Kidney capillary endothelial cell (primary cell): ENCODE data around the gene HSPB7.
"Not testable (repeated sequence)": the region's sequence is repeated elsewhere in the genome, so short reads cannot be mapped to it uniquely, and the experiment has no call there.

ENCODE experiments used
- DNase-seq: peaks from one replicate; pipeline ENCODE4 v3.0.0-alpha.2; 2018; ENCODE audit warnings: low spot score

HSPB7 gene

DNA sequence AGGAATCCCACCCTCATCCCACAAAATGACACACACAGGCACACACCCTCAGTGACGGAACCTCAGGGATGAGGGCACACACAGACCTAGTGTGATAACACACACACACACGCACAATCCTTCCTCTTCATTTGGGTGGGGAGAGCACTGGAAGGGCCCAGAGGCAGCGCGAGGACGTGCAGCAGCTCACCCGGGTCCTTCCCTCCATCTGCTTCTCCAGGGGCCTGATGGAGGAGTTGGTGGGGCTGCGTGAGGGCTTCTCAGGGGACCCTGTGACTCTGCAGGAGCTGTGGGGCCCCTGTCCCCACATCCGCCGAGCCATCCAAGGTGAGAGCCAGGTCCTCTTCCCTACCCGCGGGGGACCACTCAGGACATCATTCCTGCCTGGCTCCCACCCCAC is 4.5 kb upstream of the HSPB7 start:
- DNase-seq: no peak

DNA sequence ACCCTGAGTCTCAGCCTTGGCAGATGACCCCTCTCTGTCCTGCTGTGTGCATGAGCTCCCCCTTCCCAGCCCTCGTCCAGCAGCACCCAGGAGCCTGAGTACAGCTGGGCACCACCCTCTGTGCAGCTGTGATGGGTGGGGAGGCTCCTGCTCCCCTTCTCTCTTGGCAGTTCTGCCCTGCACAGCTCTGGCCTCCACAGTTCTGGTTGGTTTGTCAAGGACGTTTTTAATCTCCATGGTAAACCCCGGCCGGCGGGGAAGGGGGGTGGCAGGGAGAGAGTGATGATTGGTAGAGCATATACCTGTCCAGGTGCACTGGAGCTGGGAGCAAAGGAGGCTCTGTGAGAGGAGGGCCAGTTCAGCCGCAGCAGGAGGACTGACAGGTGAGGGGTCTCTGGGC is 3.8 kb upstream of the HSPB7 start, which contains the start of gene CLCNKA:
Gene CLCNKA, plus strand, starts transcription at position 356 of the 400 bp plus-strand sequence. CDS start 584 bp downstream, outside the sequence.
- DNase-seq: no peak

DNA sequence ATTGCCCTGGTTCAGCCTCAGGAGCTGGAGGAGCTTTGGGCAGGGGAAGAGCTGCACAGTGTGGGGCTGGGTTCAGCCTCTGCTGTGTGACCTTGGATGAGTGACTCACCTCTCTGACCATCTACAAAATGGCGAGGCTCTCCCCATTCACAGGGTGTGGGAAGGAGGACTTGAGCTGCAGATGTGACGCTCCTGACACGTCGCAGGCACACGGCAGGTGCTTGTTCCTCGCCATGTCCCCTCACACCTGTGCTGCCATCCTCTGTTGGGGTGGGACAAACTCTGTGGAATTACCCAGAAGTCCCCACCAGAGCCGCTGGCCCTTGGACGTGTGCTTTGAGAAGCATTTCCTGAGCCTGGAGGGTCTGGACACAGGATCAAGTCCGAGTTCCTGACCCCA is 3.0 kb upstream of the HSPB7 start:
- DNase-seq: not testable (repeated sequence)

DNA sequence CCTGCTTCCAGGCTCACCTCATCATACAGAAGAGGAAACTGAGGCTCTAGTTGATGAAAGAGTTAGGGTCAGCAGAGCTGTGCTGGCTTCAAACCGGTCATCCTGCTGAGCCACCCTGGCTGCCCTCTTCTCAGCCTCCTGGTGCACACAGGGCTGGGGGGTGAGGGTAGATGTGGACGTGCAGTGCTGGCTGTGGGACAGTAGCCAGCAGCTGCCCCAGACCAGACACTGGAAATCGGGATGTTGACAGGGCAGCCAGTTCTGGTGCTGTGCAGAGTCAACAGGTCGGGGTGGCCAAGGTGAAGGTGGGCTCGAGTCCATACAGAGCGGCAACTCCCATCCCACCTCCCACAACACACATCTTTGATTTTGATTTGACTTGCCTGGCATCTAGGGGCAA is 2.5 kb upstream of the HSPB7 start:
- DNase-seq: no peak

DNA sequence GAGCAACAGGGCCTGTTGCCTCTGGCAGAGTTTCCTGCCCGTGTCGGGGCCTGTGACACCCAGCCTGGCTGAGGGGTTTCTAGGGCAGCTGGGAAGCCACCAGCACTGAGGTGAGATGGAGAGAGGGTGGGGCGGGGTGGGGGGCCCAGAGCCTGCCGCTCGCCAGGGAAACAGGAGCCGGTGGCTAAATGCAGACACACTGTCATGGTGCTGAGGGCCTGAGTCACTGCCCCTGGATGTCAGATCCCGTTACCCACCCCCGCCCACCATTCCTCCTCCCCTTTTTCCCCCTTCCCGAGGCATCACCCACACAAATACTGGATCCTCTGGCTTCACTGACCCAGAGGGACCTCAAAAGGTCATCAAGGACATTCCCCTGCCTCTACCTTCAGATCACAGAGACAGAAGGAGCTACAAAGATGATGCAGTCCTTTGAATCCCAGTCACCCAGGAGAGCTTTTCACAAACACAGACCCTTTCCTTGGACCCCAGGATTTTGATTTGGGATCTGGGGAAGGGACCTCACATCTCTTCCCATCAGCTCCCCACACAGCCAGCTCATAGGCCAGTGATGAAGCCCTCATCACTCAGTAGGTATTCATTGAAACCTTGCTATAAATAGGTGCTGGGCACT is 1.9 kb upstream of the HSPB7 start:
- no peak for DNase-seq

DNA sequence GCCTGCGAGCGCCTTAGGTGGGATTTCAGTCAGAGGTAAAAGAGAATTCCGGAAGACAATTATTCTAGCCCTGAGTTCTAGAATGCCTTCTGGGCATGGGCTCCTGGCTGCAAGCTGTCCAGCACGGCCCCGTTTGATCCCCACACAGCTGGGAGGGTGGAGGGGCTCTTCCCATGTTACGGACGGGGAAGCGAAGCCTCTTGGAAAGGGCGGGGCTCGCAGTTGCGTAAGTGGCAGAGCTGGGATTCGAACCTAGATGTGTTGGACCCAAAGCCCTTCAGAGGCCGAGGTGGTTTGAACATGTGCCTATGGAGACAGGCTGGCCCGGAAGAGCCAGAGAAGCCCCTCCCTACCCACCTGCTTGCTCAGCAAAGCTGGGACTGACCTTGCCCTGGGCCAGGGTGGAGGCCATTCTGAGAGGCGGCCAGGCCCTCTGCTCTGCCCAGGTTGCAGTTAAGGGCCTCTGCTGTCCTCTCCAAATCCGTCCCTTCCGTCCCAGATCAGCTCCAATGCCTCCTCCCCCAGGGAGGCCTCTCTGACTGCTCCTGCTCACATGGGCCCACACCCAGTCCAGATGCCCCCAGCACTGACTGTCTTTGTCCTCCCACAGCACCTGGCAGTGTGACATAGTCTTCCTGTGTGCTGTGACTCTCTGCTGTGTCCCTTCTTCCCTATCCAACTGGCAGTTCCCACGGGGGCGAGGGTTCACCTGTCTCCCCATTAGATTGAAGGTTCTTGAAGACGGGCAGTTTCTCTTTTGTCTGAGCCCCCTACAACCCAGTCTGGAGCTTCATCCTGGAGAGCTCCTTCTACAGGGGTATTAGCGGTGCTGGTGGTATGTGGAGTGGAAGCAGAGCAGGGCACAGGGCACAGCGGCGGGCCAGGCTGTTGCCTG is 1.2 kb upstream of the HSPB7 start:
- DNase-seq: no peak

DNA sequence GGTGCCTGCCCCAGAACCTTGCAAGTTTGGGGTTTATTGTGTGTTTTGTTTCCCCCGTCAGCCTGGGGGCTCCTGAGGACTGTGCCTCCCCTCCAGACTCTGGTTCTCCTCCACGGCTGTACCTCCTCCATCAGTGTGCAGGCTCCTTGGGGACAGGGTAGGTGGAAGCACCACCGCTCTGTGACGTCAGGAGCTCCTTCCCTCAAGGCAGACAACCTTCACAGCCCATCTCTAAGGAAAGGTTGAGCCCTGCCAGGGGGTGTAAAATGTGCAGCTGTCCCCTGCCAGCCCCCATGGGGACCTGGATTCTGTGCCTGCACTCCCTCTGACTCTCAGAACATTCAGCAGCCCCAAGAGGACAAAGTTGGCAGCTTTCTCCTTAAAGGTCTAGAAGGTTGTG is 465 bp upstream of the HSPB7 start:
- no peak for DNase-seq

DNA sequence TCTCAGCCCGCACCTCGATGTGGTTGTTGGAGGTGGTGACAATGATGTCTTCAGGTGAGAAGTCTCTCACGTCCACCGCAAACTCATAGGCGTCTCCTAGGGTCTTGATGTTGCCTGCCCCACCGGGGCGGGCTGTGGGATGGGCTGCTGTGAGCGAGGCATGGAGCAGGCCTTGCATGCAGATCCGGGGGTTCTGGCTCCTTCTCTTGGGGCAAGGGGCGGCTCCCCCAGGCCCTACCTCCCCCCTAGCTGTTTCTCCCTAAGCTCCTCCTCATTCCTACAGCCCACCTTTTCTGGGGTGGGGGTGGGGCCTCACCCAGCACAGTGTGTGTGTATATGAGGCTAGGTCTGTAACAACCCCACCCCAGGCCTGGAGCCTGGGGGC is 775 bp downstream of the HSPB7 start:
- DNase-seq: no peak

DNA sequence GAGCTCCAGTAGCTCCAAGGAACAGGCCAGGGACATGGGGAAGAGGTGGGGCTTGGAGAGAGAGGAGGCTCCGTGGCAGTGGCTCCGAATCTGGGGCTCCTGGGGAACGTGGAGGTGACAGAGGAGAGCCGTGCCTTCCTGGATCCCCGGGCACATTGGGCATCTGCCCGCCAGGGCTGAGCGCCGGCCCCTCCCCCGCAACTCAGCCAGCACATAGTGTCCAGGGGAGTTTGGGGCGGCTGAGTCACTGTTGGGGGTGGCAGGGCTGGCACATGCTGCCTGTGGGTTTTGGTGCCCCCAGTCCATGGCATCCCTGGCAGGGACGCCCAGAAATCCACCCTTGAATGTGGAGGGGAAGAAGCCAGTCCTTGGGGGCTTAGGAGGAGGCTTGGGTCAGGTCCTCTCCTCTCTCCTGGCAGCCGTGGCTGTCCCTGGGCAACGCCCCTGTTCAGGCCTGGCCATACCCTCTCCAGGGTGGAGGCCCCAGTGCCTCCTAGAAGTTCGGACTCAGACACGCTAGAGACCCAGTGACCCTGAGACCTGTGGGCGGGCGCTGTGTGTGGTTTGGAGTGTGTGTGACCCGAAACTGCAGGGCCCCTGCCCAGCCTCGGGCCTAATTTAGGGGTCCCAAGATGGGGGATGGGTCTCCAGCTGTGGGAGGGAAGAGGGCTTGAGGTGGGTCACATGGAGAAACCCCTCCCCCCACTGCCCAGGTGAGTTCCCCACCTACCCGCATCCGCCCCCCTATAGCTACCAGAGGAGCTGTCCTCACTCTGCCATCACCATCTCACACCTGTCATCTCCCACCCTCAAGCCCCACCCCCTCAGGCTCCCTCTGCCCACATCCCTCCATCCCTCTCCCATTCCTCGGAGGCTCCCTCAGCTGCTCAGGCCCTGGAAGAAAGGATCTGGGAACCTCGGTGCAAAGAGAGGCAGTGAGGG is 1.6 kb downstream of the HSPB7 start:
- DNase-seq: no peak

DNA sequence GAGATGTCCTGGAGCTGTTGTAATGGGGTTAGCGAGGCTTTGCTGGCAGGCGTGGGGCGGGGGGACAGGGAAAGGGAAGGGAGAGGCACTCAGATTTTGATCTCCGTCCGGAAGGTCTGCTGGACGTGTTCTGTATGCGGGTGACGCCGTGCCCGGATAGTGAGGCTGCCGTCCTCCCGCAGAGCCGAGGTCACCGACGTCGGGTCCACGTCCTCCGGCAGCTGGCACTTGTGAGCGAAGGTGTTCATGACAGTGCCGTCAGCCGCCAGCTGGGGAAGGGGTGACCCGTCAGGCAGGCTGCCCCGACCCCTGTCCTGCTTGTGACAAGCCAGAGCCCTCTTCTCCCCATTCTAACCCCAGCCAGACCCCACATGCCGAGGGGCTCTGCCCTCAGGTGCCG is 2.4 kb downstream of the HSPB7 start:
- DNase-seq: no peak

DNA sequence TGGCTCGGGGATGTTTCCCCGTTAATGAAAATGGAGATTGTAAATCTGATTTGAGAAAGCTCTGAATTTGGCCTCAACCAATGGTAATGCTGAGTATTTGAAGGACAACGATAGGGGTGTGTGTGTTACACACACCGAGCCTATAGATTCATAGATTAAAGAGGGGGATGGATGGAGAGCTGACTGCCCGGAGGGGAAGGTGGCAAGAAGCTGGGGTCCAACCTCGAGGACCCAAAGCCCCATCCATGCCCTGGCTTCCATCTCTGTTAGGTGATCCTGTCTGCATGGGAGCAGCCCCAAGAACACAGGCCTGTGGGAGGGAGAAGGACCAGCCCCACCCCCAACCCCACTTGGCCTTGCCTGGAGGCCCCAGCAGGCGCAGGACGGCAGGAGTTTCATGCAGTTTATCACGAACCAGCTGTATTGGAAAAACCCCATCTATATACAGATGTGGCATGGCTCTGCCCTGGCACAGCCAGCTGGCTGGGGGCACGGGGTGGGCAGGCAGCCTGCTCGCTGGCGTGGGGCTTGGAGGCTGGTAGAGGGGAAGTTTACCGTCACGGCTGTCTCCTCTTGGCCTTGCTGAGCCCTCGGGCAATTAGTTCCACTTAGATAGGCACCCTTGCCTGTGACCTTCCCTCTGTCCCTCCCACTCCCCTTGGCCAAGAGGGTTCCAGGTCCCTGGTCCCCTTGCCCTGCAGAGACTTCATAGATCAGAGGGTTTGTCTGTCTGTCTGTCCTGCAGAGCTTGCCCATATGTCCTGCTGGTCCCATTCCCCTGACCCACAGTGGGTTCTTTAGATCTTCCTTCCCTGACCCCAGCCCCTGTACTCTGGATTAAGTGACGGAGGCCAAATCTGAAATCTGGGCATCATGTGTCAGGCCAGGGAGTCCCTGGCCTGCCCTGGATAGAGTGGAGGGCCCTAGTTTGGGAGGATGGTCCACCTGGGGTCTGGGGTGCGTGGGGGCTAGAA is 3.0 kb downstream of the HSPB7 start:
- DNase-seq: no peak

DNA sequence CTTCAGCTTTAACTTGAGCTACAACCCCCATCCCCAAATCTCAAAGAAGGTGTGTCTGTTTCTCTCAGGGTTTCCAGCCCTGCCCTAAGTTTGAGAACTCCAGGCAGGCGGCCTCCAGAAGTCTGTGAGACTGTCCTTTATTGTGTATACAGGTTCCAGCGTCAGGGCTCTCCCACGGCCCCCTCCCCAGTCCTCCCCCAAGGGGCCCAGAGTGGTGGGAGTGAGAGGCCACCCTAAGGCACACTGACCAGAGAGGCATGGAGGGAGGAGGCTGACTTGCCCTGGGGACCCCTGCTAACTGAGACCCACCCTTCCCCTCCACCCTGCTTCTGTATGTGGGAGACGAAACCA is 4.0 kb downstream of the HSPB7 start:
- DNase-seq: no peak

DNA sequence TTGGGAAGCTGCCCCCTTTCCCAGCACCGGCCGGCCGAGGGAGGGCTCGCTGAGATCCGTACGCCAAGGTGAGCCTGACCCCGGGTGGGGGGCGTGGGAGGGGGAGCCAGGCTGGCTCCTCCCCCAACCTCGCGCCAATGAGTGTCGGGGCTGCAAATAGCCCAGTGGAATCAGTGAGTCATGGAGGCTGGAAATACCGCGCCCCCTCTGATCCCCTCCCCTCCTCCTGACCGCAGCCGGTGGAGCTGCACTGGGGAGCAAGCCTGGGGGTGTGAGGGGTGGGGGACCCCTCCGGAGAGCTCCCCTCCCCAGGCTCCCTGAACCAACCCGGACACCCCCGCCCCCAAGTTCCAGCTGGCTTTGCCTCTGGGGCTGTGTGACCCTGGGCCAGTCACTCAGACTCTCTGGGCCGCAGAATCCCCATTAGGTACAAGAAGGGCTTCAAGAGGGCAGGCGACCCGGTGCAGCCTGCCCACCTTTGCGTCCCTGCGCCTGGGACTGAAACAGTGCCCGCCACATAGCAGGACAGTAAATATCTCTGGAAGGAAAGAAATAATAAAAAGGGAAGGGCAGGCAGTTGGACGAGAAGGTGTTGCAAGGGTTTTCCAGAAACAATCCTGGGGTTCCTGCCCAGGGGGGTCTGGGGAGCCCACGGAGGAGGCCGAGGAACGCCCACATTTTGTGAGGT is 4.5 kb downstream of the HSPB7 start:
- DNase-seq: peak; percentile 52

DNA sequence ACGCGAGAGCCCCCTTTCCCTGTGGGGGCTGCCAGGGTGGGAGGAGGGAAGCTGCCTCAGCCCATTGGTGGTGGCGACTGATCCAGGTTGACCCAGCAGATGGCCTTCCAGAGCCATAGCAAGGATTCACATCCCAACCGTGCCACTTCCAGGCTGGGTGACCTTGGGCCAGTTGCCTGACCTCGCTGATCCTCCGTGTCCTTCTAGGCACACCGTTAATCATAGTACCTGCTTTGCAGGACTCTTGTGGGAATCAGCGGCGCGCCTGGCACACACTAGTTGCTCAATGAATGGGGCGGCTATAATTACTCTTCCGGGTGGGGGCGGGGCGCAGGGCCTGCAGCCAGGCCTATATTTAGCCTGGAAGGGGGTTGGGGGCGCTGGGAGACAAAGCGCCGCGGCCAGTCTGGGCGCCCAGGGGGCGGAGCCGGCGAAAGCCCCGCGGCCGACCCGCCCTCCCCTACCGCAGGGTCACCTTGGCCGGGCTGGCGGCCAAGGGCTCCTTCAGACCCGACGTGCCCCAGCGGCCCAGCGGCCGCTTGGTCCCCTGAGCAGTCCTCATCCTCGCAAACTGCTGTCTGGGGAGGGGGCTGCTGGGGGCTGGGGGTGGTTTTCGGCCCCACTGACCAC is 5.1 kb downstream of the HSPB7 start:
- peak; percentile 26 for DNase-seq

DNA sequence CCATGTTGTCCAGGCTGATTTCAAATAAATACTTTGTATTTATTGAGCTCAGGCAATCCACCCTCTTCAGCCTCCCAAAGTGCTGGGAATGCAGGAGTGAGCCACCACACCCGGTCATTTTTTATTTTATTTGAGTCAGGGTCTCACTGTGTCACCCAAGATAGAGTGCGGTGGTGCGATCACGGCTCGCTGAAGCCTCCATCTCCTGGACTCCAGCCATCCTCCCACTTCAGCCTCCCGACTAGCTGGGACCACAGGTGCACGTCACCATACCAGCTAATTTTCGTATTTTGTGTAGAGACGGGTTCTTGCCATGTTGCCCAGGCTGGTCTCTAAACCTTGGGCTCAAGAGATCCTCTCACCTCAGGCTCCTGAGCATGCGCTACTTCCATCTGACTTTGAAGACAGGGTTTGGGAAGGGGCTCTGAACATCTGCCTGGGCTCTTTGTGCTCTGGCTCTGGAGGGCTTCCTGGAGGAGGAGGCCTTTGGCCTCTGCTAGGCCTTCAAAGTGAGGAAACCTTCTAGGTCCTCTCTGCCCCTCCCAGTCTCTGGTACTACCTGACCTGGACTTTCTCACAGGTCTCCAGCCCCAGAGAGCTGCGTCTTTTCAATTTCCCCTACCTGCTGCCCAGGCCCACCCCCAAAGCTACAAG is 5.8 kb downstream of the HSPB7 start:
- no peak for DNase-seq

DNA sequence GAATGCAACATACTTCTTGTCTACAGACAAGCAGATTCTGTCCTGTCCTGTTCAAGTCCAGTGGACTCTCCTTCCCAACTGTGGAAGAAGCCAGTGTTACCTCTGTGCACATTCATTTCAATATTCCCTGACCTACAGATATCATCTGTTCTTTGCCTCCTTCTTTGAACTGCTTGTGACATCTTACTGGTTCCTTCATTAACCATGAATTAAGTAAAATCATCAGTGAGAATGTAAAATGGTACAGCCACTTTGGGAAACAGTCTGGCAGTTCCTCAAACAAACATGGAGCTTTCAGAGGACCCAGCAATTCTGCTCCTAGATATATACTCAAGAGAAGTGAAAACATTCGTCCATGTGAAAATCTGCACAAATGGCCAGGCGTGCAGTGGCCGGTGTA is 7.0 kb downstream of the HSPB7 start:
- no peak for DNase-seq

DNA sequence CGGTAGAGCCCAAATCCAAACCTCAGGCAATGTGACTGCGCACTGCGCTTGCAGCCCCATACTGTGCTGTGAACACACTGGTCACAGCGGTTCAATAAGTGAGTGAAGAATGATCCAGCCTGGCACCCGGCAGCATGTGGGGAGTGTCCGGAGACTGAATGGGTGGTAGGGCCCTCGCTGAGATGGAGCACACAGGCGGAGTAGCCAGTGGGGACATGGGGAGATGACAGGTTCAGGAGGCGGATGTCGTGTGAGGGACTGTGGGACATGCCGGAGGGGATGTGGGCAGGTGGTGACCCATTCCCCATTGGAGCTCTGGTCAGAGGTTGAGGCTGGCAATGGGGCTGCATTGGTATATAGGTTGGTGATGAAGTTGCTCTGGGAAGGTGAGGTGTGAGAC is 8.2 kb downstream of the HSPB7 start:
- no peak for DNase-seq

DNA sequence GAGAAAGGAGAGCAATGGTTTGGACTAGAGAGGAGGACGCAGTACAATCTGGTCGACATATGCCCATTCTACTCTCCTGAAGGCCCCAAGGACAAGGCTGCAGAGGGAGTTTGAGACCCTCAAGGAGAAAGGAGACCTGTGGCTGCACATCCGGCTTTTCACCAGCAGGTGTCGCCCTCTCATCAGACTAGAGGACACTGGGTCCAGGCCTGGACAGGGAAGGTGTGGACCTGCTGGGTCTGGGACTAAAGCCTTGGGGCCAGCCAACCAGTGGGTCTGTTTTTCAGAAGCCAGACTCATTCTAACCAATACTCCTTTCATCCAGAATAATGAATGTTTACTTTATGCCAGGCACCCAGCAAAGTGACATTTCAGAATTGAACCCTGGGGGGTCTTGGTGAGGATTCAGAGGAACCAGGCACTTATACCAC is 8.8 kb downstream of the HSPB7 start:
- peak; percentile 75 for DNase-seq

DNA sequence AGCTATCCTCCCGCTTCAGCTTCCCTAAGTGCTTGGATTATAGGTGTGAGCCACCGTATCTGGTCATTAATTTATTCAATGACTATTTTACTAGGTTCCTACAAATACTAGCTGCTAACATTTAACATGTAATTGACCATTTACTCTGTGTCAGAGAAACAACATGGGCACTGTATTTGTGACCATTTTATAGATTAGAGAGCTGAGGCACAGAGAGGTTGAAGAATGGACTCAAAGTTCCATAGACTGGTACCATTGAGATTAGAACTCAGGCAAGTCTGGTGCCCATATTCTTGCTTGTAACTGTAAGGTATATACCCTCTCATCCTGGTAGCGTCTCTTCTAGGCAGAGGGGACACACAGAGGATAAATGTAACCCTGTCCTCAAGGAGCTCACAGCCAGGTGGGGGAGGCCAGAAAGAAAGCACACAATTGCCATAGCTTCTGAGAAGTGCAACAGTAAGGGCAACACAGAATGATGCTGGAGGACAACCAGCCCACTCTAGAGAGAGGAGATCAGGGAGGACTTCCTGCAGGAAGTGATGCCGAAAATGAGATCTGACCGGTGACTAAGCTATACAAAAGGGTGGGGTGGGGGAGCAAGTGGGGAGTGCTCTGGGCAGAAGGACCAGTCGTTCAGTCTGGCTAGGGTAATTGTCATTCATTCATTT is 10.0 kb downstream of the HSPB7 start:
- no peak for DNase-seq
